Astrocyte (in vitro differentiated cells and primary cell): ENCODE data around the gene ALG6. TPM values are rescaled to one million over a fixed set of nuclear protein-coding genes. Genes with fewer than 3 reads are reported as not detected.

Source experiments
- DNase-seq: peaks from one replicate; pipeline ENCODE4 v3.0.0-alpha.2; 2010; ENCODE audit warnings: low read depth
- FAIRE-seq: peaks from 2 replicates; lab custom pipeline; 2011; peaks lifted over from hg19 to GRCh38; lab: Jason Lieb, UNC
- H2AFZ ChIP-seq: 2 replicates; pipeline ENCODE4 v1.6.0; 2012; ENCODE audit warnings: low read depth, low read length, inconsistent platforms
- H3K27ac ChIP-seq: 2 replicates; pipeline ENCODE4 v1.5.1; 2011; ENCODE audit warnings: low read depth, low read length, inconsistent platforms
- H3K27me3 ChIP-seq: 2 replicates; pipeline ENCODE4 v1.6.0; 2011; ENCODE audit warnings: low read length, inconsistent platforms; ENCODE audit not compliant: insufficient read depth
- H3K36me3 ChIP-seq: 2 replicates; pipeline ENCODE4 v1.5.1; 2011; ENCODE audit warnings: low read length, inconsistent platforms; ENCODE audit not compliant: insufficient read depth
- H3K4me1 ChIP-seq: 2 replicates; pipeline ENCODE4 v1.5.1; 2011; ENCODE audit warnings: low read length, inconsistent platforms; ENCODE audit not compliant: insufficient read depth
- H3K4me2 ChIP-seq: 2 replicates; pipeline ENCODE4 v1.6.0; 2012; ENCODE audit warnings: low read length, inconsistent platforms
- H3K4me3 ChIP-seq: 2 replicates; pipeline ENCODE4 v1.5.1; 2011; ENCODE audit warnings: low read depth, mild to moderate bottlenecking, low read length, inconsistent platforms; ENCODE audit not compliant: insufficient read depth
- H3K79me2 ChIP-seq: 2 replicates; pipeline ENCODE4 v1.6.0; 2012; ENCODE audit warnings: mild to moderate bottlenecking, low read length, inconsistent platforms; ENCODE audit not compliant: insufficient read depth
- H3K9ac ChIP-seq: 2 replicates; pipeline ENCODE4 v1.6.0; 2012; ENCODE audit warnings: mild to moderate bottlenecking, low read length, inconsistent platforms
- H3K9me3 ChIP-seq: 2 replicates; pipeline ENCODE4 v1.5.1; 2012; ENCODE audit warnings: low read depth, mild to moderate bottlenecking, low read length, inconsistent platforms; ENCODE audit not compliant: insufficient read depth
- H4K20me1 ChIP-seq: 2 replicates; pipeline ENCODE4 v1.6.0; 2012; ENCODE audit warnings: low read length, inconsistent platforms; ENCODE audit not compliant: insufficient read depth
- H3K27ac Mint-ChIP-seq: one replicate; pipeline ENCODE4 v1.8.0; 2021; ENCODE audit warnings: mild to moderate bottlenecking, mixed read lengths; ENCODE audit not compliant: unreplicated experiment
- H3K27me3 Mint-ChIP-seq: one replicate; pipeline ENCODE4 v1.8.0; 2021; ENCODE audit warnings: low read depth, mixed read lengths; ENCODE audit not compliant: unreplicated experiment
- H3K36me3 Mint-ChIP-seq: one replicate; pipeline ENCODE4 v1.8.0; 2021; ENCODE audit warnings: low read depth, mixed read lengths; ENCODE audit not compliant: unreplicated experiment
- H3K4me1 Mint-ChIP-seq: one replicate; pipeline ENCODE4 v1.8.0; 2021; ENCODE audit warnings: low read depth, mixed read lengths; ENCODE audit not compliant: unreplicated experiment
- H3K4me3 Mint-ChIP-seq: one replicate; pipeline ENCODE4 v1.8.0; 2021; ENCODE audit warnings: mild to moderate bottlenecking, moderate library complexity, mixed read lengths; ENCODE audit not compliant: unreplicated experiment
- H3K9me3 Mint-ChIP-seq: one replicate; pipeline ENCODE4 v1.8.0; 2021; ENCODE audit warnings: mild to moderate bottlenecking, mixed read lengths; ENCODE audit not compliant: unreplicated experiment
- CTCF ChIP-seq: IDR thresholded peaks from 2 replicates; pipeline ENCODE4 v1.5.1; 2011; ENCODE audit warnings: low read depth, mild to moderate bottlenecking, inconsistent platforms, low read length, moderate library complexity; ENCODE audit not compliant: insufficient read depth
- EZH2 ChIP-seq: IDR thresholded peaks from 2 replicates; pipeline ENCODE4 v1.6.1; 2012; ENCODE audit warnings: mild to moderate bottlenecking, low read length, inconsistent platforms; ENCODE audit not compliant: insufficient read depth
- total RNA-seq: library from RNA; stranded (reverse); gene quantifications from 2 replicates; pipeline ENCODE4 v1.2.1, GENCODE V29; 2021

Gene ALG6
- total RNA-seq, 1 donor from 2014 or later = 7.8 TPM

DNA sequence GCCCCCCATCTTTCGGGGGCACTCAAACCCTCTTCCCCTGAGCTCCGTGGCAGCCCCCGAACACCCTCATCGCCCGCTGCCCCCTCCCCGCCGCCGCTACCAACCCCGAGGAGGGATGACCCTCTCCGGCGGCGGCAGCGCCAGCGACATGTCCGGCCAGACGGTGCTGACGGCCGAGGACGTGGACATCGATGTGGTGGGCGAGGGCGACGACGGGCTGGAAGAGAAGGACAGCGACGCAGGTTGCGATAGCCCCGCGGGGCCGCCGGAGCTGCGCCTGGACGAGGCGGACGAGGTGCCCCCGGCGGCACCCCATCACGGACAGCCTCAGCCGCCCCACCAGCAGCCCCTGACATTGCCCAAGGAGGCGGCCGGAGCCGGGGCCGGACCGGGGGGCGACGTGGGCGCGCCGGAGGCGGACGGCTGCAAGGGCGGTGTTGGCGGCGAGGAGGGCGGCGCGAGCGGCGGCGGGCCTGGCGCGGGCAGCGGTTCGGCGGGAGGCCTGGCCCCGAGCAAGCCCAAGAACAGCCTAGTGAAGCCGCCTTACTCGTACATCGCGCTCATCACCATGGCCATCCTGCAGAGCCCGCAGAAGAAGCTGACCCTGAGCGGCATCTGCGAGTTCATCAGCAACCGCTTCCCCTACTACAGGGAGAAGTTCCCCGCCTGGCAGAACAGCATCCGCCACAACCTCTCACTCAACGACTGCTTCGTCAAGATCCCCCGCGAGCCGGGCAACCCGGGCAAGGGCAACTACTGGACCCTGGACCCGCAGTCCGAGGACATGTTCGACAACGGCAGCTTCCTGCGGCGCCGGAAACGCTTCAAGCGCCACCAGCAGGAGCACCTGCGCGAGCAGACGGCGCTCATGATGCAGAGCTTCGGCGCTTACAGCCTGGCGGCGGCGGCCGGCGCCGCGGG is 44.2 kb upstream of the ALG6 start:
- H3K4me1 Mint-ChIP-seq = peaks cover 2% of the 10 kb centered on the region
- peaks cover 20% of the 10 kb centered on the region for H4K20me1 ChIP-seq
- peak overlapping the region; percentile 77 for H3K4me2 ChIP-seq
- DNase-seq (no peak), FAIRE-seq (no peak)
- no peak overlapping the region for H3K4me3 Mint-ChIP-seq
- no peak overlapping the region for H3K27ac ChIP-seq
- H3K9me3 Mint-ChIP-seq = peaks cover 38% of the 10 kb centered on the region
- H3K4me3 ChIP-seq = no peak overlapping the region
- peak overlapping the region; percentile 66 for H2AFZ ChIP-seq
- H3K4me1 ChIP-seq = peaks cover 3% of the 10 kb centered on the region
- peaks cover 5% of the 10 kb centered on the region for H3K36me3 Mint-ChIP-seq
- TF ChIP-seq EZH2 = peak; percentile 97
- no peak for TF ChIP-seq CTCF
- peaks cover 89% of the 10 kb centered on the region for H3K27me3 ChIP-seq
- H3K27me3 Mint-ChIP-seq = peaks cover 72% of the 10 kb centered on the region
- H3K9ac ChIP-seq = no peak overlapping the region
- H3K79me2 ChIP-seq = no peaks in the 10 kb centered on the region
- peak overlapping the region; percentile 18 for H3K27ac Mint-ChIP-seq
- H3K36me3 ChIP-seq = no peaks in the 10 kb centered on the region
- peaks cover 9% of the 10 kb centered on the region for H3K9me3 ChIP-seq

DNA sequence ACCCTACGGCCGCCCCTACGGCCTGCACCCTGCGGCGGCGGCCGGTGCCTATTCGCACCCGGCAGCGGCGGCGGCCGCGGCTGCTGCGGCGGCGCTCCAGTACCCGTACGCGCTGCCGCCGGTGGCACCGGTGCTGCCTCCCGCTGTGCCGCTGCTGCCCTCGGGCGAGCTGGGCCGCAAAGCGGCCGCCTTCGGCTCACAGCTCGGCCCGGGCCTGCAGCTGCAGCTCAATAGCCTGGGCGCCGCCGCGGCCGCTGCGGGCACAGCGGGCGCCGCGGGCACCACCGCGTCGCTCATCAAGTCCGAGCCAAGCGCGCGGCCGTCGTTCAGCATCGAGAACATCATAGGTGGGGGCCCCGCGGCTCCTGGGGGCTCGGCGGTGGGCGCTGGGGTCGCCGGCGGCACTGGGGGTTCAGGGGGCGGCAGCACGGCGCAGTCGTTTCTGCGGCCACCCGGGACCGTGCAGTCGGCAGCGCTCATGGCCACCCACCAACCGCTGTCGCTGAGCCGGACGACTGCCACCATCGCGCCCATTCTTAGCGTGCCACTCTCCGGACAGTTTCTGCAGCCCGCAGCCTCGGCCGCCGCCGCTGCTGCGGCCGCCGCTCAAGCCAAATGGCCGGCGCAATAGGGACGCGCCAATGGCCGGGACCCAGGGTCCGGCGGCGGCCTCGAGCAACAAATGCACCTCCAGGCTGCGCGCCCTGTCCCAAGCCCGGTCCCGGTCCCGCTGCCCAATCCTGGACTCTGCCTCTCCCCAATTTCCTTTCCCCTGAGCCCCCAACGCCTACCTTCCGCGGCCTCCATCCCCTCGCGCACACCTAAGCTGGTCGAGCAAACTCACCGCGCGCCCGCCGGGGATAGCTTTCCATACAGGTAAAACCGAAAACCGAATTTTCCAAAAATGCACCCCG is 43.3 kb upstream of the ALG6 start:
- no peak for FAIRE-seq
- Mint-ChIP-seq H3K27ac (peak overlapping the region; percentile 99), H3K4me3 (no peak overlapping the region), H3K9me3 (peaks cover 35% of the 10 kb centered on the region), H3K27me3 (peaks cover 72% of the 10 kb centered on the region), H3K4me1 (peaks cover 2% of the 10 kb centered on the region), H3K36me3 (peaks cover 6% of the 10 kb centered on the region)
- H2AFZ ChIP-seq = peak overlapping the region; percentile 66
- H3K36me3 ChIP-seq = no peaks in the 10 kb centered on the region
- H3K79me2 ChIP-seq = no peaks in the 10 kb centered on the region
- peaks cover 5% of the 10 kb centered on the region for H3K9me3 ChIP-seq
- H3K27me3 ChIP-seq = peaks cover 89% of the 10 kb centered on the region
- H3K4me3 ChIP-seq = no peak overlapping the region
- peaks cover 3% of the 10 kb centered on the region for H3K4me1 ChIP-seq
- H3K9ac ChIP-seq = no peak overlapping the region
- TF ChIP-seq CTCF (no peak), EZH2 (peak; percentile 62)
- H4K20me1 ChIP-seq = peaks cover 14% of the 10 kb centered on the region
- H3K4me2 ChIP-seq = peak overlapping the region; percentile 36
- DNase-seq = no peak
- H3K27ac ChIP-seq = no peak overlapping the region
